GM19025 (cell line): Measurements from ENCODE around the gene FBXO24.
"Not testable (repeated sequence)": the region's sequence is repeated elsewhere in the genome, so short reads cannot be mapped to it uniquely, and the experiment has no call there.

Experiments used
- ATAC-seq: cut with Tn5 transposase; IDR thresholded peaks from one replicate; pipeline ENCODE4 v1.9.1; 2021; ENCODE audit warnings: mild to moderate bottlenecking, low read depth, moderate library complexity; ENCODE audit not compliant: unreplicated experiment

FBXO24 gene

GRCh38 chr7:100556541-100556940, 29.6 kb upstream of the FBXO24 start:
- no peak for ATAC-seq

GRCh38 chr7:100559127-100559526, 27.0 kb upstream of the FBXO24 start:
- no peak for ATAC-seq

GRCh38 chr7:100561491-100562194, 24.5 kb upstream of the FBXO24 start:
- no peak for ATAC-seq

GRCh38 chr7:100562195-100563099, 23.7 kb upstream of the FBXO24 start:
- no peak for ATAC-seq

- no peak for ATAC-seq
These were observed 23.0 kb upstream of the FBXO24 start for GRCh38 chr7:100563100-100563564.

GRCh38 chr7:100563809-100564400, 22.2 kb upstream of the FBXO24 start:
- ATAC-seq: no peak

- not testable (repeated sequence) for ATAC-seq
These were observed 21.7 kb upstream of the FBXO24 start for GRCh38 chr7:100564405-100564804.

- no peak for ATAC-seq
These were observed 21.0 kb upstream of the FBXO24 start for GRCh38 chr7:100565133-100565571.

- ATAC-seq: no peak
These were observed 20.1 kb upstream of the FBXO24 start for GRCh38 chr7:100566018-100566531.

GRCh38 chr7:100567031-100567730, 18.9 kb upstream of the FBXO24 start:
- no peak for ATAC-seq

GRCh38 chr7:100567751-100568175, 18.4 kb upstream of the FBXO24 start:
- ATAC-seq: no peak

GRCh38 chr7:100568176-100568895, 17.8 kb upstream of the FBXO24 start:
- ATAC-seq: no peak

- no peak for ATAC-seq
These were observed 17.0 kb upstream of the FBXO24 start for GRCh38 chr7:100568896-100569844.

- ATAC-seq: no peak
These were observed 14.9 kb upstream of the FBXO24 start for GRCh38 chr7:100570954-100571828.

- ATAC-seq: no peak
These were observed 14.4 kb upstream of the FBXO24 start for GRCh38 chr7:100571829-100572116.

- no peak for ATAC-seq
These were observed 13.7 kb upstream of the FBXO24 start for GRCh38 chr7:100572281-100572948.

- no peak for ATAC-seq
These were observed 13.0 kb upstream of the FBXO24 start for GRCh38 chr7:100572949-100573675.
